Naive thymus-derived CD4-positive, alpha-beta T cell (primary cell): ENCODE measurements around the gene ZNHIT3. TPM values are rescaled to one million over a fixed set of nuclear protein-coding genes. Genes with fewer than 3 reads are reported as not detected.

Experiments used
- ATAC-seq: fragments of 150-1000 bp; cut with Tn5 transposase; 2 replicates; pipeline ENCODE4 v1.10.0; 2021; ENCODE audit warnings: mild to moderate bottlenecking, moderate library complexity
- CTCF ChIA-PET: fragments of 350-600 bp; sonication (Branson Sonifier 250); formaldehyde crosslinking; loops from one replicate; lab custom pipeline; 2021; ENCODE audit warnings: antibody characterized with exemption; lab: Charles Lee
- POLR2A ChIA-PET: fragments of 350-600 bp; sonication (Branson Sonifier 250); formaldehyde crosslinking; loops from one replicate; lab custom pipeline; 2021; ENCODE audit warnings: antibody characterized with exemption, inconsistent platforms; lab: Charles Lee
- DNase-seq, 9 donors: peaks; one replicate each; pipeline versions ENCODE4 v3.0.0 to v3.0.0-alpha.2; 2020 to 2022; ENCODE audit warnings: mixed read lengths in 1 of 9
- H3K27ac ChIP-seq: one replicate; pipeline ENCODE4 v1.7.0; 2013; ENCODE audit warnings: mild to moderate bottlenecking, low read depth, low read length, moderate library complexity
- H3K27me3 ChIP-seq, 2 donors: one replicate each; pipeline ENCODE4 v1.7.0; 2013; ENCODE audit warnings: low read length in 2 of 2, mild to moderate bottlenecking in 2 of 2, moderate library complexity in 2 of 2; ENCODE audit not compliant: control insufficient read depth in 2 of 2, insufficient read depth in 2 of 2
- H3K36me3 ChIP-seq, 3 experiments: 1 replicate in 2 of 3; 2 replicates in 1 of 3; pipeline ENCODE4 v1.7.0; 2013; ENCODE audit warnings: low read length in 3 of 3, mild to moderate bottlenecking in 3 of 3, moderate library complexity in 1 of 3; ENCODE audit not compliant: insufficient read depth in 3 of 3, control insufficient read depth in 2 of 3
- H3K4me1 ChIP-seq, 2 donors: one replicate each; pipeline ENCODE4 v1.7.0; 2013; ENCODE audit warnings: low read length in 2 of 2, mild to moderate bottlenecking in 2 of 2, moderate library complexity in 1 of 2; ENCODE audit not compliant: control insufficient read depth in 2 of 2, insufficient read depth in 2 of 2
- H3K4me3 ChIP-seq: 2 replicates; pipeline ENCODE4 v1.7.0; 2013; ENCODE audit warnings: mild to moderate bottlenecking, low read length
- H3K9me3 ChIP-seq, 3 experiments: 1 replicate in 2 of 3; 2 replicates in 1 of 3; pipeline ENCODE4 v1.7.0; 2013; ENCODE audit warnings: low read length in 3 of 3; ENCODE audit not compliant: control insufficient read depth in 2 of 3
- H3K27ac Mint-ChIP-seq, 9 donors: one replicate each; pipeline ENCODE4 v1.8.0; 2020 to 2022; ENCODE audit warnings: mixed read lengths in 9 of 9, mild to moderate bottlenecking in 8 of 9, moderate library complexity in 5 of 9, inconsistent platforms in 2 of 9
- H3K27me3 Mint-ChIP-seq, 5 donors: one replicate each; pipeline ENCODE4 v1.8.0; 2021 to 2022; ENCODE audit warnings: mixed read lengths in 5 of 5, mild to moderate bottlenecking in 1 of 5
- H3K36me3 Mint-ChIP-seq, 5 donors: one replicate each; pipeline ENCODE4 v1.8.0; 2020 to 2022; ENCODE audit warnings: mixed read lengths in 5 of 5, mild to moderate bottlenecking in 3 of 5, inconsistent platforms in 1 of 5
- H3K4me1 Mint-ChIP-seq, 7 donors: one replicate each; pipeline ENCODE4 v1.8.0; 2020 to 2022; ENCODE audit warnings: mixed read lengths in 7 of 7, mild to moderate bottlenecking in 3 of 7, inconsistent platforms in 1 of 7
- H3K4me3 Mint-ChIP-seq, 10 donors: one replicate each; pipeline ENCODE4 v1.8.0; 2020 to 2022; ENCODE audit warnings: mild to moderate bottlenecking in 10 of 10, mixed read lengths in 10 of 10, moderate library complexity in 6 of 10, inconsistent platforms in 2 of 10
- H3K9me3 Mint-ChIP-seq, 11 donors: one replicate each; pipeline ENCODE4 v1.8.0; 2020 to 2022; ENCODE audit warnings: mixed read lengths in 11 of 11, mild to moderate bottlenecking in 4 of 11, inconsistent platforms in 1 of 11, moderate library complexity in 1 of 11
- intact Hi-C, 2 donors: fragments of 100-400 bp; cut with micrococcal nuclease; formaldehyde crosslinking; loops; one replicate each; pipeline ENCODE4 v1.15.1; 2023
- polyA plus RNA-seq, 2 donors: library from polyadenylated mRNA; unstranded; fragments of 300-500 nt; fragmentation: Illumina TruSeq; gene quantifications; one replicate each; pipeline ENCODE4 v1.2.3, GENCODE V29; 2021
- total RNA-seq, 6 experiments: library from RNA in 5 of 6; stranded (reverse) in 5 of 6; gene quantifications; 1 replicate in 5 of 6; 2 replicates in 1 of 6; pipeline ENCODE4 v1.2.3 and lab custom pipeline; 2021 to 2026

Gene ZNHIT3
- total and polyA plus RNA-seq, 7 experiments from 2014 or later = 38.4 to 118 (median 58.7) TPM

- intact Hi-C loops = no loop called here
- Histone ChIP-seq H3K36me3 (peaks cover 0 to 36% (median 0%) of the 10 kb centered on the region in 3 experiments), H3K27ac (no peak overlapping the region), H3K4me1 (no peaks in the 10 kb centered on the region), H3K9me3 (no peaks in the 10 kb centered on the region), H3K27me3 (no peaks in the 10 kb centered on the region), H3K4me3 (no peak overlapping the region)
- H3K27me3 Mint-ChIP-seq = no peaks in the 10 kb centered on the region
- H3K36me3 Mint-ChIP-seq = peaks cover 13 to 35% (median 19%) of the 10 kb centered on the region in 5 donors
- peaks cover 0 to 17% (median 4%) of the 10 kb centered on the region in 7 donors for H3K4me1 Mint-ChIP-seq
- no peaks in the 10 kb centered on the region for H3K9me3 Mint-ChIP-seq
- ChIA-PET POLR2A (no interaction called here), CTCF (interaction anchor here (0.5 kb wide), 1 partner anchor 217 kb away, joined by 4 read pairs; no protein-coding TSS in a partner anchor)
- ATAC-seq (no peak), DNase-seq (no peak)
- no peak overlapping the region for H3K4me3 Mint-ChIP-seq
- H3K27ac Mint-ChIP-seq = no peak overlapping the region
These were observed 39.4 kb downstream of the ZNHIT3 start for GRCh38 chr17:36525888-36526287.

DNA sequence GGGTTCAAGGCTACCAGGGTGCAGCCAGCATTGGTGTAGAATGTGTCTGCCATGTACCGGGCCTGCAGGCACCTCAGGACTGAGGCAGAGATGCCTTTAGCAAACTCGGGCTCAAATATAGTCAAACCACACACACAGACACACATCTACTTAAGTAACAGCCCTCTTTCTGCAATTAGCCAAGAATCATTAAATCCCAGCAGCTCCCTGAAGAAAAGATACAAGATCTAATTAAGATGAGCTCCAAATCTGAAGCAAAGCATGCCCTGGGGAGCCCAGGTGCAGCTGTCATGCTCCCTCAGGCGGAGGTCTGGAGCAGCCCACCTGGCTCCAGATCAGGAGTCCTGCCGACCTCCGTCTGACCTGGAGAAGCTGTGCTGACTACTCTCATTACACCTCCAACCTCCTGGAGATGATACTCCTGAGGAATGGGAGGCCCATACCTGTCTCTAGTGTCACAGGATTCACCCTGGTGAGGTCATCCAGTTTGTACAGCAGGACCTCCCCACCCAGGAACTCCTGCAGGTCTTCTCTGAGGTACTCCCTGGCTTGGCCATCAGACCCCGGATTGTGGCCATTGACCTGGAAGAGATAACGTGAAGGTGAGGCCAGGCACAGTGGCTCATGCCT lies 41.3 kb downstream of the ZNHIT3 start:
- Mint-ChIP-seq H3K27ac (peak overlapping the region in 1 of 9 donors; percentile 65), H3K9me3 (no peaks in the 10 kb centered on the region), H3K4me3 (no peak overlapping the region), H3K36me3 (peaks cover 13 to 39% (median 22%) of the 10 kb centered on the region in 5 donors), H3K4me1 (peaks cover 0 to 29% (median 4%) of the 10 kb centered on the region in 7 donors), H3K27me3 (no peaks in the 10 kb centered on the region)
- POLR2A ChIA-PET = no interaction called here
- Histone ChIP-seq H3K36me3 (peaks cover 0 to 41% (median 0%) of the 10 kb centered on the region in 3 experiments), H3K4me1 (no peaks in the 10 kb centered on the region), H3K4me3 (no peak overlapping the region), H3K9me3 (no peaks in the 10 kb centered on the region), H3K27ac (no peak overlapping the region), H3K27me3 (no peaks in the 10 kb centered on the region)
- CTCF ChIA-PET = no interaction called here
- ATAC-seq (no peak), DNase-seq (no peak)
- intact Hi-C loops = no loop called here

GRCh38 chr17:36529121-36529520 lies 42.6 kb downstream of the ZNHIT3 start:
- CTCF ChIA-PET = no interaction called here
- no peaks in the 10 kb centered on the region for H3K4me1 ChIP-seq
- no peak overlapping the region for H3K27ac Mint-ChIP-seq
- no peak overlapping the region for H3K27ac ChIP-seq
- H3K4me3 Mint-ChIP-seq = no peak overlapping the region
- H3K27me3 Mint-ChIP-seq = no peaks in the 10 kb centered on the region
- ATAC-seq (no peak), DNase-seq (no peak)
- intact Hi-C loops = no loop called here
- H3K27me3 ChIP-seq = no peaks in the 10 kb centered on the region
- peaks cover 4 to 40% (median 8%) of the 10 kb centered on the region in 7 donors for H3K4me1 Mint-ChIP-seq
- peaks cover 13 to 40% (median 19%) of the 10 kb centered on the region in 5 donors for H3K36me3 Mint-ChIP-seq
- no peaks in the 10 kb centered on the region for H3K9me3 ChIP-seq
- H3K36me3 ChIP-seq = peaks cover 0 to 43% (median 0%) of the 10 kb centered on the region in 3 experiments
- no peak overlapping the region for H3K4me3 ChIP-seq
- no peaks in the 10 kb centered on the region for H3K9me3 Mint-ChIP-seq
- POLR2A ChIA-PET = interaction anchor here (1.3 kb wide), 1 partner anchor 16 kb away, joined by 11 read pairs; the partner anchor contains the start of gene GGNBP2

DNA sequence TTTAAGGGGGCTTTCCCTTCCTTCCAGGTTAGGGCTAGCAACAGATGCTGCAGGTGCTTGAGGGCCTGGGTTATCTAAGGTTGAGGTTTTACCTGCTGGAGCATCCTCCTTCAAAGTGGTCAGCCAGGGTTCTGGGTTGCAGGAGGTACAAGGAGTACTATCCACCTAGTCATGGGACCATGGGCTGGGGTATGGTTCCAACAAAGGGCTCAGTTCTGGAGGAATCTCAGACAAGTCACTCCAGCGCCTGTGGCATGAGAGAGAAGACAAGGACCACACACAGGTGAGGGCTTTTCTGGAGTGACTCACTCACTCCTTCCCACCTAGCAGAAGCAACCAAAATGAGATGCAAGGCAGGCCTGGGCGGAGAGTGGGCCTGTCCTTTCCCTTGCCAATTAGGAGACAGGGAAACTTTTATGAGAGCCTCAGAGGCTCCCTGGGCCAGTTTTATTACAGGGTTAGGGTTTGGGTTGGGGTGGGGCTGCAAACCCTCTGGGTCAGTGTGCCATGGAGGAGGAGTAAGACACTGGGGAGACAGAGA lies 46.0 kb downstream of the ZNHIT3 start:
- Mint-ChIP-seq H3K4me1 (peaks cover 5 to 38% (median 12%) of the 10 kb centered on the region in 7 donors), H3K36me3 (peaks cover 0 to 22% (median 5%) of the 10 kb centered on the region in 5 donors), H3K27me3 (no peaks in the 10 kb centered on the region), H3K27ac (peak overlapping the region in 3 of 9 donors; percentile 36 to 67 (median 59)), H3K9me3 (peaks cover 0 to 3% (median 0%) of the 10 kb centered on the region in 11 donors), H3K4me3 (peak overlapping the region in 4 of 10 donors; percentile 26 to 99 (median 32))
- H3K4me3 ChIP-seq = no peak overlapping the region
- no peak for DNase-seq
- no peak overlapping the region for H3K27ac ChIP-seq
- peaks cover 0 to 24% (median 0%) of the 10 kb centered on the region in 3 experiments for H3K36me3 ChIP-seq
- no peaks in the 10 kb centered on the region for H3K27me3 ChIP-seq
- no peak for ATAC-seq
- peaks cover 6% of the 10 kb centered on the region in 2 donors for H3K4me1 ChIP-seq
- intact Hi-C loops = loop anchor here in 1 of 2 donors (5.0 kb wide), 1 partner anchor 190 kb away; no protein-coding TSS in a partner anchor
- ChIA-PET POLR2A (interaction anchor here (6.5 kb wide), 1 partner anchor 12 kb away, joined by 130 read pairs; the partner anchor contains the start of gene GGNBP2), CTCF (no interaction called here)
- no peaks in the 10 kb centered on the region for H3K9me3 ChIP-seq

DNA sequence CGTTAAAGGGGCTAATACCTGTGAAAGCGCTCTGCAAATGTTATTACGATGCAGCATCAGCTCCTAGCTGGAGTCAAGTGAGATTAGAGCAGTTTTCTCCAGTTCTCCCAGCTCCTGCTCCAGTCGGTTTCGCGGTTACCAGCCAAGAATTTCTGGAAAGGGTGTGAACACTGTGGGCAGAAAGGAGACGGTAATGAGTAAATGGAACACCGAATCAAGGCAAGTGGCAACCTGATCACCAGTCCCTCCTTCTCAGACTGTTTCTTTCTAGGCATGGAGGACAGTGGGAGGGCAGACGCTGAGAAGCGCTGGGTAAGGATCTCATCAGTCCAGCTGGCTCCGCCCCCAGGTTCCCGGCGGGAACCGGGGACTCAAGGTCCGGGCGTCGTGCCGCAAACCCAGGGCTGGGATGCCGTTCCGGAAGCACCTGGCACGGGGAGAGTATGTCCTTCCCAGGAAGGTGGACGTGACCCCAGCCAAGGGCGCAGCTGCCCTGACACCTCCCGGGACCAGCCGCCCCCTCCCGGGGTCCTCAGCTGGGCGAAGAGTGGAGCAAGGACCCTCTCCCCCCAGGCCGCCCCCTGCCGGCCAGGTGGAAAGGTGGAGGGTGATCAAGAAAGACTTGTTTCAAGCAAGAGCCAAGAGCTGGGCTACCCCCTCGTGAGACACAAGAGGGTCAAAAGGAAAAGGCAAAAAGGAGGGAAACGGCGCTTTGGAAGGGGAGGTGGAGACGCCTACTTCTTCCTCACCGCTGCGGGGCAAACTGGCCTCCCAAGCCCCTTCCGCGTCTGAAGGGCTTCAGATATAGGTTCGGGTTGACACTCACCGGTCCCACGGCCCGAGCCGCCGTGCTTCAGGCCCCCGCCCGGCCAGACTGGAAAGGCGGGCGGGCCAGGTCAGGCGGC lies 47.7 kb downstream of the ZNHIT3 start:
- Mint-ChIP-seq H3K27me3 (no peaks in the 10 kb centered on the region), H3K4me1 (peaks cover 5 to 40% (median 12%) of the 10 kb centered on the region in 7 donors), H3K36me3 (peaks cover 0 to 21% (median 8%) of the 10 kb centered on the region in 5 donors), H3K9me3 (peaks cover 0 to 3% (median 0%) of the 10 kb centered on the region in 11 donors), H3K27ac (peak overlapping the region; percentile 94 to 99 (median 97)), H3K4me3 (peak overlapping the region; percentile 93 to 100 (median 98))
- intact Hi-C loops = loop anchor here (1.0 to 5.0 kb wide), 5 partner anchors 17 to 188 kb away; partner anchors contain the start of genes ZNHIT3 (in 2 of the 2), DHRS11 (in 1 of the 2) and MRM1 (in 1 of the 2)
- peaks cover 0 to 18% (median 0%) of the 10 kb centered on the region in 3 experiments for H3K36me3 ChIP-seq
- H3K27me3 ChIP-seq = no peaks in the 10 kb centered on the region
- ATAC-seq = peak; percentile 50
- ChIA-PET CTCF (interaction anchor here (0.6 to 2.4 kb wide), 5 partner anchors 9 to 967 kb away, joined by 3 to 6 read pairs (median 3); no protein-coding TSS in a partner anchor), POLR2A (interaction anchor here (0.6 to 6.5 kb wide), 11 partner anchors 10 to 1368 kb away, joined by 3 to 130 read pairs (median 4); partner anchors contain the start of genes GGNBP2, MRM1 and ZNHIT3)
- DNase-seq = peak in 7 of 9 donors; percentile 33 to 62 (median 54)
- no peaks in the 10 kb centered on the region for H3K9me3 ChIP-seq
- H3K4me1 ChIP-seq = peaks cover 6% of the 10 kb centered on the region in 2 donors
- peak overlapping the region; percentile 100 for H3K4me3 ChIP-seq
- peak overlapping the region; percentile 97 for H3K27ac ChIP-seq
